Large intestine (tissue), 3 donors: ENCODE data around the gene SDHA. TPM values are rescaled to one million over a fixed set of nuclear protein-coding genes. Genes with fewer than 3 reads are reported as not detected.

ENCODE experiments used
- DNase-seq, 2 donors: peaks; one replicate each; pipeline versions ENCODE4 v3.0.0 to v3.0.0-alpha.2; 2013
- H3K27ac ChIP-seq: one replicate; pipeline ENCODE4 v1.5.1; 2013; ENCODE audit warnings: low read length
- H3K27me3 ChIP-seq: 2 replicates; pipeline ENCODE4 v1.6.1; 2013; ENCODE audit warnings: low read length; ENCODE audit not compliant: control insufficient read depth, insufficient read depth
- H3K36me3 ChIP-seq: 2 replicates; pipeline ENCODE4 v1.6.1; 2013; ENCODE audit warnings: low read length; ENCODE audit not compliant: control insufficient read depth, insufficient read depth
- H3K4me1 ChIP-seq: one replicate; pipeline ENCODE4 v1.6.1; 2013; ENCODE audit warnings: low read length; ENCODE audit not compliant: control insufficient read depth, insufficient read depth
- H3K4me3 ChIP-seq: one replicate; pipeline ENCODE4 v1.5.1; 2013; ENCODE audit warnings: low read length
- H3K9me3 ChIP-seq: one replicate; pipeline ENCODE4 v1.6.1; 2013; ENCODE audit warnings: mild to moderate bottlenecking, low read depth, low read length, moderate library complexity; ENCODE audit not compliant: control insufficient read depth
- WGBS: methylation state at CpG from one replicate; pipeline ENCODE4 v1.1.5; 2013; ENCODE audit warnings: low lambda C conversion rate; ENCODE audit not compliant: insufficient coverage; 5-methylcytosine and 5-hydroxymethylcytosine counted together
- polyA plus RNA-seq: library from polyadenylated mRNA; unstranded; fragments of 120-200 nt; gene quantifications from one replicate; pipeline ENCODE4 v1.2.1, GENCODE V29; 2013

Gene SDHA
- polyA plus RNA-seq, 1 donor: 122 TPM

GRCh38 chr5:173392-174290 is 44.5 kb upstream of the SDHA start:
- DNase-seq: no peak
- Histone ChIP-seq H3K4me3 (no peak overlapping the region), H3K36me3 (no peaks in the 10 kb centered on the region), H3K4me1 (no peaks in the 10 kb centered on the region), H3K27ac (no peak overlapping the region), H3K9me3 (no peaks in the 10 kb centered on the region), H3K27me3 (no peaks in the 10 kb centered on the region)
- 100% methylated on average over 1 of the region's 22 CpGs for WGBS

GRCh38 chr5:174291-174600 is 43.9 kb upstream of the SDHA start:
- H3K4me3 ChIP-seq: no peak overlapping the region
- DNase-seq: no peak
- H3K9me3 ChIP-seq: no peaks in the 10 kb centered on the region
- WGBS: 100% methylated on average over 1 of the region's 5 CpGs
- no peaks in the 10 kb centered on the region for H3K4me1 ChIP-seq
- H3K36me3 ChIP-seq: no peaks in the 10 kb centered on the region
- no peak overlapping the region for H3K27ac ChIP-seq
- H3K27me3 ChIP-seq: no peaks in the 10 kb centered on the region

GRCh38 chr5:174876-175465 is 43.1 kb upstream of the SDHA start:
- no CpG with 5 or more reads among the region's 16 CpGs for WGBS
- DNase-seq: no peak
- no peak overlapping the region for H3K27ac ChIP-seq

GRCh38 chr5:176296-176823 is 41.8 kb upstream of the SDHA start:
- H3K27ac ChIP-seq: no peak overlapping the region
- no peaks in the 10 kb centered on the region for H3K4me1 ChIP-seq
- DNase-seq: no peak
- no peak overlapping the region for H3K4me3 ChIP-seq
- H3K9me3 ChIP-seq: no peaks in the 10 kb centered on the region
- H3K27me3 ChIP-seq: no peaks in the 10 kb centered on the region
- WGBS: no CpG with 5 or more reads among the region's 11 CpGs
- H3K36me3 ChIP-seq: no peaks in the 10 kb centered on the region

More at GRCh38 chr5:174876-175465, 43.1 kb upstream of the SDHA start:
- Histone ChIP-seq H3K4me1 (no peaks in the 10 kb centered on the region), H3K9me3 (no peaks in the 10 kb centered on the region), H3K4me3 (no peak overlapping the region), H3K27me3 (no peaks in the 10 kb centered on the region), H3K36me3 (no peaks in the 10 kb centered on the region)

GRCh38 chr5:178110-178509 is 40.0 kb upstream of the SDHA start:
- Histone ChIP-seq H3K4me1 (no peaks in the 10 kb centered on the region), H3K9me3 (no peaks in the 10 kb centered on the region), H3K36me3 (no peaks in the 10 kb centered on the region), H3K27me3 (no peaks in the 10 kb centered on the region), H3K27ac (no peak overlapping the region), H3K4me3 (no peak overlapping the region)
- 90% methylated on average over 2 of the region's 5 CpGs for WGBS
- DNase-seq: no peak

- WGBS: 100% methylated on average over 3 of the region's 9 CpGs
- DNase-seq: no peak
- no peaks in the 10 kb centered on the region for H3K9me3 ChIP-seq
- H3K4me3 ChIP-seq: no peak overlapping the region
- no peaks in the 10 kb centered on the region for H3K27me3 ChIP-seq
- H3K36me3 ChIP-seq: no peaks in the 10 kb centered on the region
- no peaks in the 10 kb centered on the region for H3K4me1 ChIP-seq
- no peak overlapping the region for H3K27ac ChIP-seq
These were observed 38.7 kb upstream of the SDHA start for GRCh38 chr5:179401-179800.

GRCh38 chr5:180286-180918 is 37.7 kb upstream of the SDHA start:
- H3K4me3 ChIP-seq: no peak overlapping the region
- no CpG with 5 or more reads among the region's 13 CpGs for WGBS
- H3K27me3 ChIP-seq: no peaks in the 10 kb centered on the region
- H3K36me3 ChIP-seq: no peaks in the 10 kb centered on the region
- DNase-seq: no peak
- H3K9me3 ChIP-seq: no peaks in the 10 kb centered on the region
- H3K27ac ChIP-seq: no peak overlapping the region
- H3K4me1 ChIP-seq: no peaks in the 10 kb centered on the region

- no peak overlapping the region for H3K27ac ChIP-seq
- H3K36me3 ChIP-seq: no peaks in the 10 kb centered on the region
- no CpG with 5 or more reads among the region's 9 CpGs for WGBS
- no peaks in the 10 kb centered on the region for H3K27me3 ChIP-seq
- H3K4me3 ChIP-seq: no peak overlapping the region
- no peak for DNase-seq
- no peaks in the 10 kb centered on the region for H3K4me1 ChIP-seq
- H3K9me3 ChIP-seq: no peaks in the 10 kb centered on the region
These were observed 37.0 kb upstream of the SDHA start for GRCh38 chr5:181160-181559.

GRCh38 chr5:181566-181965 is 36.6 kb upstream of the SDHA start:
- Histone ChIP-seq H3K27me3 (no peaks in the 10 kb centered on the region), H3K27ac (no peak overlapping the region), H3K4me3 (no peak overlapping the region), H3K9me3 (no peaks in the 10 kb centered on the region), H3K4me1 (no peaks in the 10 kb centered on the region), H3K36me3 (no peaks in the 10 kb centered on the region)
- DNase-seq: no peak
- no CpG with 5 or more reads among the region's 22 CpGs for WGBS

- Histone ChIP-seq H3K36me3 (no peaks in the 10 kb centered on the region), H3K27me3 (no peaks in the 10 kb centered on the region), H3K4me1 (no peaks in the 10 kb centered on the region), H3K27ac (no peak overlapping the region), H3K9me3 (no peaks in the 10 kb centered on the region), H3K4me3 (no peak overlapping the region)
- no peak for DNase-seq
- WGBS: no CpG with 5 or more reads among the region's 12 CpGs
These were observed 36.0 kb upstream of the SDHA start for GRCh38 chr5:182126-182525.
